Ascending aorta (tissue), 2 donors: ENCODE measurements around the gene PKD1L1. TPM values are rescaled to one million over a fixed set of nuclear protein-coding genes. Genes with fewer than 3 reads are reported as not detected.

Experiments
- DNase-seq, 2 donors: peaks; one replicate each; pipeline ENCODE4 v3.0.0-alpha.2; 2019; ENCODE audit warnings: low spot score in 2 of 2
- H3K27ac ChIP-seq, 2 donors: fragments of 200-600 bp; sonication (generic); one replicate each; pipeline ENCODE4 v1.5.1; 2016 to 2017; ENCODE audit warnings: mild to moderate bottlenecking in 1 of 2
- H3K27me3 ChIP-seq: fragments of 200-600 bp; sonication (generic); one replicate; pipeline ENCODE4 v1.5.1; 2017
- H3K36me3 ChIP-seq, 2 donors: fragments of 200-600 bp; sonication (generic); one replicate each; pipeline ENCODE4 v1.5.1; 2016
- H3K4me1 ChIP-seq, 2 donors: fragments of 200-600 bp; sonication (generic); one replicate each; pipeline ENCODE4 v1.5.1; 2016 to 2017; ENCODE audit warnings: mild to moderate bottlenecking in 1 of 2
- H3K4me3 ChIP-seq, 2 donors: fragments of 200-600 bp; sonication (generic); one replicate each; pipeline ENCODE4 v1.5.1; 2016 to 2017; ENCODE audit warnings: mild to moderate bottlenecking in 1 of 2
- H3K9me3 ChIP-seq, 2 donors: fragments of 200-600 bp; sonication (generic); one replicate each; pipeline ENCODE4 v1.5.1; 2016
- CTCF ChIP-seq, 3 experiments: fragments of 200-600 bp in 2 of 3; fragments of 450-650 bp in 1 of 3; sonication (generic) in 2 of 3; IDR thresholded peaks; one replicate each; pipeline ENCODE4 v1.5.1; 2016 to 2019; ENCODE audit warnings: antibody characterized with exemption in 3 of 3, mild to moderate bottlenecking in 1 of 3, moderate library complexity in 1 of 3
- intact Hi-C: fragments of 100-400 bp; cut with DNase I; formaldehyde crosslinking; loops from one replicate; pipeline ENCODE4 v1.15.1; 2023
- total RNA-seq: library from RNA; depleted of rRNA; stranded (reverse); fragments of >200 nt; gene quantifications from one replicate; pipeline ENCODE4 v1.1.0, GENCODE V29; 2016

The PKD1L1 gene, protein sequence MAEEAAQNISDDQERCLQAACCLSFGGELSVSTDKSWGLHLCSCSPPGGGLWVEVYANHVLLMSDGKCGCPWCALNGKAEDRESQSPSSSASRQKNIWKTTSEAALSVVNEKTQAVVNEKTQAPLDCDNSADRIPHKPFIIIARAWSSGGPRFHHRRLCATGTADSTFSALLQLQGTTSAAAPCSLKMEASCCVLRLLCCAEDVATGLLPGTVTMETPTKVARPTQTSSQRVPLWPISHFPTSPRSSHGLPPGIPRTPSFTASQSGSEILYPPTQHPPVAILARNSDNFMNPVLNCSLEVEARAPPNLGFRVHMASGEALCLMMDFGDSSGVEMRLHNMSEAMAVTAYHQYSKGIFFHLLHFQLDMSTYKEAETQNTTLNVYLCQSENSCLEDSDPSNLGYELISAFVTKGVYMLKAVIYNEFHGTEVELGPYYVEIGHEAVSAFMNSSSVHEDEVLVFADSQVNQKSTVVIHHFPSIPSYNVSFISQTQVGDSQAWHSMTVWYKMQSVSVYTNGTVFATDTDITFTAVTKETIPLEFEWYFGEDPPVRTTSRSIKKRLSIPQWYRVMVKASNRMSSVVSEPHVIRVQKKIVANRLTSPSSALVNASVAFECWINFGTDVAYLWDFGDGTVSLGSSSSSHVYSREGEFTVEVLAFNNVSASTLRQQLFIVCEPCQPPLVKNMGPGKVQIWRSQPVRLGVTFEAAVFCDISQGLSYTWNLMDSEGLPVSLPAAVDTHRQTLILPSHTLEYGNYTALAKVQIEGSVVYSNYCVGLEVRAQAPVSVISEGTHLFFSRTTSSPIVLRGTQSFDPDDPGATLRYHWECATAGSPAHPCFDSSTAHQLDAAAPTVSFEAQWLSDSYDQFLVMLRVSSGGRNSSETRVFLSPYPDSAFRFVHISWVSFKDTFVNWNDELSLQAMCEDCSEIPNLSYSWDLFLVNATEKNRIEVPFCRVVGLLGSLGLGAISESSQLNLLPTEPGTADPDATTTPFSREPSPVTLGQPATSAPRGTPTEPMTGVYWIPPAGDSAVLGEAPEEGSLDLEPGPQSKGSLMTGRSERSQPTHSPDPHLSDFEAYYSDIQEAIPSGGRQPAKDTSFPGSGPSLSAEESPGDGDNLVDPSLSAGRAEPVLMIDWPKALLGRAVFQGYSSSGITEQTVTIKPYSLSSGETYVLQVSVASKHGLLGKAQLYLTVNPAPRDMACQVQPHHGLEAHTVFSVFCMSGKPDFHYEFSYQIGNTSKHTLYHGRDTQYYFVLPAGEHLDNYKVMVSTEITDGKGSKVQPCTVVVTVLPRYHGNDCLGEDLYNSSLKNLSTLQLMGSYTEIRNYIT (N-terminal part only)
- total RNA-seq = 1.1 TPM

- Histone ChIP-seq H3K27me3 (no peaks in the 10 kb centered on the region), H3K9me3 (no peaks in the 10 kb centered on the region), H3K4me1 (no peaks in the 10 kb centered on the region), H3K4me3 (no peak within 1 kb of the TSS), H3K36me3 (no peaks in the 10 kb centered on the region), H3K27ac (peak within 1 kb of the TSS in 1 of 2 donors; percentile 7)
- peak in 1 of 2 donors; percentile 45 for DNase-seq
- TF ChIP-seq CTCF (IDR thresholded peaks at IDR 0.05) = no peak
- intact Hi-C loops = loop anchor here (10.0 kb wide), 2 partner anchors 373 to 683 kb away; no protein-coding TSS in a partner anchor
Measured at GRCh38 chr7:47948141-47948790, at the start of gene PKD1L1. PKD1L1 (minus strand) TSS chr7:47948466; CDS start chr7:47948440, 26 bp downstream.

- no peaks in the 10 kb centered on the region for H3K27me3 ChIP-seq
- H3K4me3 ChIP-seq = peak overlapping the region in 1 of 2 donors; percentile 67
- no peak for DNase-seq
- no peaks in the 10 kb centered on the region for H3K4me1 ChIP-seq
- no peaks in the 10 kb centered on the region for H3K36me3 ChIP-seq
- H3K27ac ChIP-seq = no peak overlapping the region
- no peak for TF ChIP-seq CTCF (IDR thresholded peaks at IDR 0.05)
- intact Hi-C loops = loop anchor here (10.0 kb wide), 1 partner anchor 482 kb away; no protein-coding TSS in a partner anchor
- no peaks in the 10 kb centered on the region for H3K9me3 ChIP-seq
Measured at GRCh38 chr7:47992446-47992845, 44.2 kb upstream of the PKD1L1 start.

- Histone ChIP-seq H3K9me3 (no peaks in the 10 kb centered on the region), H3K4me1 (no peaks in the 10 kb centered on the region), H3K4me3 (peak overlapping the region; percentile 50 to 67), H3K27me3 (no peaks in the 10 kb centered on the region), H3K27ac (peak overlapping the region in 1 of 2 donors; percentile 38), H3K36me3 (no peaks in the 10 kb centered on the region)
- peak; percentile 49 to 74 (median 56) for TF ChIP-seq CTCF (IDR thresholded peaks at IDR 0.05)
- intact Hi-C loops = loop anchor here (1.0 to 10.0 kb wide), 2 partner anchors 118 to 483 kb away; no protein-coding TSS in a partner anchor
- DNase-seq = peak; percentile 53 to 88
Measured at GRCh38 chr7:47991741-47992311, 43.6 kb upstream of the PKD1L1 start.

DNA sequence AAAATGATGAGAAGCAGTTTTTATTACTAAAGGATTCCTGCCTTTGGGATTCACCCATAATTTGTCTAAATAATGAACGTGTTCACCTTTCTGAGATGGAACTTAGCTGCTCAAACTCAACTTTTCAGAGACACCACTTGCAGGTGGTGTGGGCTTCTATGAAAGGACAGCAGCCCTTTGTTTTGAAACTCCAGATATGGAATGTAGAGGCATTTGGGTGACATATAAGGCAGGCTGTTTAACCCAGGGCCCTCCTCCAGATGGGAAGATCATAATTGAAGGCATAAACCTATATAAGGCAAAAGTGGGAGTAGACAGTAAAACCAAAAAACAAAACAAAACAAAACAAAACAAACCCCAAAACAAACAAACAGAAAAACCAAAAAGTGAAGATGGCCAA is 43.0 kb upstream of the PKD1L1 start:
- Histone ChIP-seq H3K9me3 (no peaks in the 10 kb centered on the region), H3K27me3 (no peaks in the 10 kb centered on the region), H3K4me3 (peak overlapping the region in 1 of 2 donors; percentile 67), H3K4me1 (no peaks in the 10 kb centered on the region), H3K27ac (peak overlapping the region in 1 of 2 donors; percentile 38), H3K36me3 (no peaks in the 10 kb centered on the region)
- TF ChIP-seq CTCF (IDR thresholded peaks at IDR 0.05) = no peak
- intact Hi-C loops = loop anchor here (1.0 to 10.0 kb wide), 2 partner anchors 119 to 484 kb away; no protein-coding TSS in a partner anchor
- DNase-seq = no peak
